PC-9 (cell line): ENCODE measurements around the gene LKAAEAR1.

Source experiments
- EZH2 ChIP-seq: fragments of 200-600 bp; sonication (generic); IDR thresholded peaks from 2 replicates; pipeline ENCODE4 v1.8.0; 2017; ENCODE audit warnings: antibody characterized with exemption, low read depth
- TF ChIP-seq, protein P1 (sequence below): fragments of 200-600 bp; sonication (generic); conservative IDR thresholded peaks from 2 replicates; pipeline ENCODE4 v1.6.1; 2017; ENCODE audit warnings: mixed run types, antibody characterized with exemption, mild to moderate bottlenecking, moderate library complexity

DNA sequence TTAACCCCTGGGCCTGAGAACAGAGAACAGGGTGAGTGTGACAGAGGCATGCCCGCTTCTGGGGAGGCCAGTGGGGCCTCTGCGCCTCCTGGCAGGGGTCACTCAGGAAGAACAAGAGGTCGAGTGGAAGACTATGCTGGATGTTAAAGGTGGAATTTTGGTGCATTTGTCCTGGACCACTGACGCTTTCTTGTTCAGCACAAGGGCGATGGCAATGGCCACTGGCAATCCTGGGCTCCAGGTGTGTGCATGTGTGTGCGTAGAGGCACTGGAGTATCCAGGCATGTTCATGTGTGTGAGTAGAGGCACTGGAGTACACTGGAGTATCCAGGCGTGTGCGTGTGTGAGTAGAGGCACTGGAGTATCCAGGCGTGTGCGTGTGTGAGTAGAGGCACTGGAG, 46.7 kb upstream of the LKAAEAR1 start:
- TF ChIP-seq, protein P1, sequence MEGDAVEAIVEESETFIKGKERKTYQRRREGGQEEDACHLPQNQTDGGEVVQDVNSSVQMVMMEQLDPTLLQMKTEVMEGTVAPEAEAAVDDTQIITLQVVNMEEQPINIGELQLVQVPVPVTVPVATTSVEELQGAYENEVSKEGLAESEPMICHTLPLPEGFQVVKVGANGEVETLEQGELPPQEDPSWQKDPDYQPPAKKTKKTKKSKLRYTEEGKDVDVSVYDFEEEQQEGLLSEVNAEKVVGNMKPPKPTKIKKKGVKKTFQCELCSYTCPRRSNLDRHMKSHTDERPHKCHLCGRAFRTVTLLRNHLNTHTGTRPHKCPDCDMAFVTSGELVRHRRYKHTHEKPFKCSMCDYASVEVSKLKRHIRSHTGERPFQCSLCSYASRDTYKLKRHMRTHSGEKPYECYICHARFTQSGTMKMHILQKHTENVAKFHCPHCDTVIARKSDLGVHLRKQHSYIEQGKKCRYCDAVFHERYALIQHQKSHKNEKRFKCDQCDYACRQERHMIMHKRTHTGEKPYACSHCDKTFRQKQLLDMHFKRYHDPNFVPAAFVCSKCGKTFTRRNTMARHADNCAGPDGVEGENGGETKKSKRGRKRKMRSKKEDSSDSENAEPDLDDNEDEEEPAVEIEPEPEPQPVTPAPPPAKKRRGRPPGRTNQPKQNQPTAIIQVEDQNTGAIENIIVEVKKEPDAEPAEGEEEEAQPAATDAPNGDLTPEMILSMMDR = no peak
- no peak for TF ChIP-seq EZH2
